IMR-90 (cell line): ENCODE results near the gene WWC1. TPM values are rescaled to one million over a fixed set of nuclear protein-coding genes. Genes with fewer than 3 reads are reported as not detected.

Experiments used
- ATAC-seq: fragments of 200-7000 bp; cut with Tn5 transposase; 2 replicates; pipeline ENCODE4 v1.9.1; 2020; ENCODE audit warnings: low read depth, mild to moderate bottlenecking, moderate library complexity
- BruUV-seq: library from RNA; stranded (reverse); fragments of 400-500 nt; replicated peaks from 2 replicates; lab custom pipeline; 2021; lab: Mats Ljungman, UMichigan
- CTCF ChIA-PET: fragments of 300-600 bp; formaldehyde crosslinking; extraction: SDS; loops from one replicate; lab custom pipeline; 2021; ENCODE audit warnings: antibody characterized with exemption; lab: Yijun Ruan, JAX
- POLR2A ChIA-PET: fragments of 300-600 bp; sonication (Branson Sonifier 250); formaldehyde crosslinking; loops from one replicate; lab custom pipeline; 2022; ENCODE audit warnings: antibody characterized with exemption; ENCODE audit not compliant: unreplicated experiment; lab: Charles Lee
- DNase-seq: peaks from one replicate; pipeline ENCODE4 v3.0.0; 2013
- H2AFZ ChIP-seq: replicated peaks from 2 replicates; pipeline ENCODE3; 2013; ENCODE audit warnings: low read length, mild to moderate bottlenecking; ENCODE audit not compliant: poor library complexity
- H2AK5ac ChIP-seq: 2 replicates; pipeline ENCODE4 v1.6.1; 2013; ENCODE audit warnings: low read depth, low read length, inconsistent platforms
- H2AK9ac ChIP-seq: replicated peaks from 2 replicates; pipeline ENCODE3; 2013; ENCODE audit warnings: mild to moderate bottlenecking, low read depth, low read length, moderate library complexity; ENCODE audit not compliant: poor library complexity
- H2BK120ac ChIP-seq: 2 replicates; pipeline ENCODE4 v1.6.1; 2013; ENCODE audit warnings: low read depth, low read length, inconsistent platforms
- H2BK15ac ChIP-seq: 3 replicates; pipeline ENCODE4 v1.6.1; 2013; ENCODE audit warnings: low read depth, low read length, inconsistent platforms
- H2BK20ac ChIP-seq: 2 replicates; pipeline ENCODE4 v1.6.1; 2013; ENCODE audit warnings: low read depth, mild to moderate bottlenecking, inconsistent platforms, low read length, moderate library complexity
- H2BK5ac ChIP-seq: 2 replicates; pipeline ENCODE4 v1.6.1; 2013; ENCODE audit warnings: mild to moderate bottlenecking, low read depth, low read length, inconsistent platforms; ENCODE audit not compliant: poor library complexity, severe bottlenecking
- H3K14ac ChIP-seq: replicated peaks from 2 replicates; pipeline ENCODE4 v1.6.1; 2013; ENCODE audit warnings: low read depth, low read length, inconsistent platforms
- H3K18ac ChIP-seq: 2 replicates; pipeline ENCODE4 v1.6.1; 2013; ENCODE audit warnings: low read depth, low read length, control low read depth
- H3K23ac ChIP-seq: 2 replicates; pipeline ENCODE4 v1.6.1; 2013; ENCODE audit warnings: low read depth, low read length, inconsistent platforms
- H3K27ac ChIP-seq: 2 replicates; pipeline ENCODE4 v1.5.1; 2013; ENCODE audit warnings: mild to moderate bottlenecking, control low read depth, low read length; ENCODE audit not compliant: insufficient read depth
- H3K27me3 ChIP-seq: 2 replicates; pipeline ENCODE4 v1.6.1; 2013; ENCODE audit warnings: low read length; ENCODE audit not compliant: control insufficient read depth, insufficient read depth
- H3K36me3 ChIP-seq: 2 replicates; pipeline ENCODE4 v1.6.1; 2013; ENCODE audit warnings: low read length, mixed read lengths; ENCODE audit not compliant: control insufficient read depth, insufficient read depth
- H3K4ac ChIP-seq: 2 replicates; pipeline ENCODE4 v1.6.1; 2013; ENCODE audit warnings: low read depth, low read length, inconsistent platforms
- H3K4me1 ChIP-seq: 2 replicates; pipeline ENCODE4 v1.6.1; 2013; ENCODE audit warnings: low read length, mixed read lengths; ENCODE audit not compliant: control insufficient read depth, insufficient read depth
- H3K4me2 ChIP-seq: 2 replicates; pipeline ENCODE4 v1.6.1; 2013; ENCODE audit warnings: low read depth, mild to moderate bottlenecking, control low read depth, low read length, moderate library complexity
- H3K4me3 ChIP-seq: 2 replicates; pipeline ENCODE4 v1.5.1; 2013; ENCODE audit warnings: low read depth, mild to moderate bottlenecking, control low read depth, low read length, moderate library complexity; ENCODE audit not compliant: insufficient read depth
- H3K56ac ChIP-seq: 2 replicates; pipeline ENCODE4 v1.6.1; 2013; ENCODE audit warnings: low read length, inconsistent platforms; ENCODE audit not compliant: insufficient read depth; ENCODE audit errors: extremely low read depth
- H3K79me1 ChIP-seq, 2 experiments: 2 replicates each; pipeline ENCODE4 v1.6.1; 2013; ENCODE audit warnings: low read length in 2 of 2, inconsistent platforms in 1 of 2, low read depth in 1 of 2
- H3K9ac ChIP-seq: 2 replicates; pipeline ENCODE4 v1.6.1; 2013; ENCODE audit warnings: low read depth, low read length, control low read depth
- H3K9me1 ChIP-seq: 2 replicates; pipeline ENCODE4 v1.6.1; 2013; ENCODE audit warnings: low read length, inconsistent platforms; ENCODE audit not compliant: insufficient read depth
- H3K9me3 ChIP-seq: 2 replicates; pipeline ENCODE4 v1.6.1; 2013; ENCODE audit warnings: low read length; ENCODE audit not compliant: control insufficient read depth, insufficient read depth
- H4K20me1 ChIP-seq: 2 replicates; pipeline ENCODE4 v1.6.1; 2013; ENCODE audit warnings: low read length, inconsistent platforms; ENCODE audit not compliant: insufficient read depth
- H4K5ac ChIP-seq: 2 replicates; pipeline ENCODE4 v1.6.1; 2013; ENCODE audit warnings: mild to moderate bottlenecking, low read depth, low read length, control low read depth
- H4K8ac ChIP-seq, 2 experiments: 2 replicates each; pipeline ENCODE4 v1.6.1; 2013; ENCODE audit warnings: low read depth in 2 of 2, low read length in 2 of 2, control low read depth in 1 of 2, inconsistent platforms in 1 of 2
- H4K91ac ChIP-seq: 2 replicates; pipeline ENCODE4 v1.6.1; 2013; ENCODE audit warnings: low read depth, low read length, inconsistent platforms; ENCODE audit not compliant: insufficient read depth
- BHLHE40 ChIP-seq: fragments of 150-350 bp; IDR thresholded peaks from 2 replicates; pipeline ENCODE4 v1.6.1; 2016; ENCODE audit warnings: mild to moderate bottlenecking, low read depth, low read length
- CHD1 ChIP-seq: IDR thresholded peaks from 2 replicates; pipeline ENCODE4 v1.6.1; 2012; ENCODE audit warnings: low read depth, low read length, improper control_type of control experiment
- FOS ChIP-seq: fragments of 150-350 bp; IDR thresholded peaks from 2 replicates; pipeline ENCODE4 v1.6.1; 2016; ENCODE audit warnings: low read depth, low read length
- MAFK ChIP-seq: IDR thresholded peaks from 2 replicates; pipeline ENCODE4 v1.6.1; 2012; ENCODE audit warnings: low read depth, low read length, improper control_type of control experiment
- MAZ ChIP-seq: IDR thresholded peaks from 2 replicates; pipeline ENCODE4 v1.6.1; 2012; ENCODE audit warnings: low read depth, mild to moderate bottlenecking, low read length, improper control_type of control experiment, moderate library complexity, borderline replicate concordance
- MXI1 ChIP-seq: IDR thresholded peaks from 2 replicates; pipeline ENCODE4 v1.6.1; 2012; ENCODE audit warnings: low read depth, mild to moderate bottlenecking, low read length, moderate library complexity, borderline replicate concordance
- NFE2L2 ChIP-seq: fragments of 150-350 bp; IDR thresholded peaks from 2 replicates; pipeline ENCODE4 v1.6.1; 2016; ENCODE audit warnings: low read depth, mild to moderate bottlenecking, low read length
- RAD21 ChIP-seq: IDR thresholded peaks from 2 replicates; pipeline ENCODE4 v1.6.1; 2012; ENCODE audit warnings: low read length, improper control_type of control experiment
- RCOR1 ChIP-seq: IDR thresholded peaks from 2 replicates; pipeline ENCODE4 v1.6.1; 2012; ENCODE audit warnings: mild to moderate bottlenecking, low read length, improper control_type of control experiment; ENCODE audit not compliant: insufficient replicate concordance
- RFX5 ChIP-seq: IDR thresholded peaks from 2 replicates; pipeline ENCODE4 v1.8.0; 2012; ENCODE audit warnings: low read depth, mild to moderate bottlenecking, low read length, moderate library complexity
- SMC3 ChIP-seq: fragments of 150-350 bp; IDR thresholded peaks from 2 replicates; pipeline ENCODE4 v1.6.1; 2016; ENCODE audit warnings: low read depth, mild to moderate bottlenecking, antibody characterized with exemption, low read length, moderate library complexity
- WGBS, 2 experiments: methylation state at CpG; one replicate each; pipeline versions ENCODE4 v1.1.5 to v1.1.7; 2013; ENCODE audit warnings: missing lambda C conversion rate in 2 of 2; ENCODE audit not compliant: insufficient read length in 1 of 2; ENCODE audit errors: extremely low coverage in 2 of 2; 5-methylcytosine and 5-hydroxymethylcytosine counted together
- dilution Hi-C: fragments of 300-500 bp; cut with HindIII; formaldehyde crosslinking; loops from one replicate; pipeline ENCODE4 v1.14.3; 2018; ENCODE audit warnings: low sequenced_read_pairs; ENCODE audit not compliant: unreplicated experiment
- in situ Hi-C: fragments of 300-500 bp; cut with MboI; formaldehyde crosslinking; loops from 3 replicates; pipeline ENCODE4 v1.14.3; 2019; ENCODE audit warnings: low sequenced_read_pairs, inconsistent platforms, mixed read lengths
- intact Hi-C: fragments of 100-400 bp; cut with micrococcal nuclease; formaldehyde crosslinking; loops from 2 replicates; pipeline ENCODE4 v1.10.0; 2022
- polyA plus RNA-seq, 3 experiments: library from polyadenylated mRNA; depleted of rRNA; stranded (reverse); fragments of >200 nt; gene quantifications; 2 replicates each; pipeline ENCODE4 v1.2.3, GENCODE V29; 2012; ENCODE audit warnings: low replicate concordance in 1 of 3
- total RNA-seq: library from RNA; depleted of rRNA; stranded (reverse); fragments of >200 nt; gene quantifications from 2 replicates; pipeline ENCODE4 v1.2.3, GENCODE V29; 2012
- TF ChIP-seq, protein P1 (sequence below): conservative IDR thresholded peaks from 2 replicates; pipeline ENCODE4 v1.5.1; 2012; ENCODE audit warnings: mild to moderate bottlenecking, low read depth, low read length, improper control_type of control experiment
- TF ChIP-seq, protein P2 (sequence below): fragments of 150-350 bp; IDR thresholded peaks from 2 replicates; pipeline ENCODE4 v1.6.1; 2017; ENCODE audit warnings: mild to moderate bottlenecking, antibody characterized with exemption, low read length, low read depth
- TF ChIP-seq, protein P3 (sequence below): fragments of 150-350 bp; IDR thresholded peaks from 2 replicates; pipeline ENCODE4 v1.6.1; 2016; ENCODE audit warnings: low read depth, mild to moderate bottlenecking, low read length, moderate library complexity, borderline replicate concordance

WWC1 gene
- total and polyA plus RNA-seq, 2 of the 4 experiments (the other 2 are of a cell fraction): 9.1 to 10.3 TPM

DNA sequence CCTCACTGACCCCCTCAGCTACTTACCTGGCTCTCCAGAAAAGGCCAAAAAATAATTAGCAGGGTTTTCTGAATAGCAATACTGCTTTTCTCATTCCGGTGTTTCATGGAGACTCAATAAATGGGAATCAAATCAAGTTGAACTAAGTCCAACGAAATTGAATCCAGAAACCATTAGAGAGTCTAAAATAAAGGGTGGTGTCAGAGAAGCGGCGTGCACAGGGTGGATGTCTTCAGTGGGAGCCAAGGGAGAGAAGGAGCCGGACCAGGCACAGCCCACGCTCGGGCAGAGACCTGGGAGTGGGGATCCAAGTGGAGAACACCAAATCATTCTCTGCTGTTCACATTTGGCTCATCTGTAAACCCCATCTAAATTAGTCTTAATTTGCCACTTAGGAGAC lies 40.2 kb upstream of the WWC1 start:
- Histone ChIP-seq H2BK20ac (no peak overlapping the region), H4K5ac (no peak overlapping the region), H3K18ac (no peak overlapping the region), H3K14ac (no peak overlapping the region), H3K4me2 (no peak overlapping the region), H4K91ac (no peak overlapping the region), H3K4me3 (no peak overlapping the region), H3K27me3 (0 out of 2 replicates have a peak, but pooled peaks cover 2% of the 10 kb centered on the region), H2AK5ac (no peak overlapping the region), H3K9me3 (no peaks in the 10 kb centered on the region; the same call in 1 of the 2 replicates), H2AK9ac (no peak overlapping the region), H3K23ac (no peak overlapping the region), H4K8ac (no peak overlapping the region), H3K9ac (no peak overlapping the region), H3K56ac (no peak overlapping the region), H4K20me1 (no peaks in the 10 kb centered on the region), H3K27ac (no peak overlapping the region), H3K36me3 (no peaks in the 10 kb centered on the region), H3K9me1 (no peaks in the 10 kb centered on the region), H2BK120ac (no peak overlapping the region), H2BK15ac (no peak overlapping the region), H2AFZ (no peak overlapping the region), H3K4ac (no peak overlapping the region), H3K79me1 (no peaks in the 10 kb centered on the region), H2BK5ac (no peak overlapping the region), H3K4me1 (no peaks in the 10 kb centered on the region)
- intact Hi-C loops: no loop called here
- WGBS, 2 experiments: no CpG with 5 or more reads among the region's 7 CpGs
- TF ChIP-seq, protein P1, sequence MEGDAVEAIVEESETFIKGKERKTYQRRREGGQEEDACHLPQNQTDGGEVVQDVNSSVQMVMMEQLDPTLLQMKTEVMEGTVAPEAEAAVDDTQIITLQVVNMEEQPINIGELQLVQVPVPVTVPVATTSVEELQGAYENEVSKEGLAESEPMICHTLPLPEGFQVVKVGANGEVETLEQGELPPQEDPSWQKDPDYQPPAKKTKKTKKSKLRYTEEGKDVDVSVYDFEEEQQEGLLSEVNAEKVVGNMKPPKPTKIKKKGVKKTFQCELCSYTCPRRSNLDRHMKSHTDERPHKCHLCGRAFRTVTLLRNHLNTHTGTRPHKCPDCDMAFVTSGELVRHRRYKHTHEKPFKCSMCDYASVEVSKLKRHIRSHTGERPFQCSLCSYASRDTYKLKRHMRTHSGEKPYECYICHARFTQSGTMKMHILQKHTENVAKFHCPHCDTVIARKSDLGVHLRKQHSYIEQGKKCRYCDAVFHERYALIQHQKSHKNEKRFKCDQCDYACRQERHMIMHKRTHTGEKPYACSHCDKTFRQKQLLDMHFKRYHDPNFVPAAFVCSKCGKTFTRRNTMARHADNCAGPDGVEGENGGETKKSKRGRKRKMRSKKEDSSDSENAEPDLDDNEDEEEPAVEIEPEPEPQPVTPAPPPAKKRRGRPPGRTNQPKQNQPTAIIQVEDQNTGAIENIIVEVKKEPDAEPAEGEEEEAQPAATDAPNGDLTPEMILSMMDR: no peak
- TF ChIP-seq MAFK: no peak
- TF ChIP-seq NFE2L2: no peak
- no peak for TF ChIP-seq BHLHE40
- TF ChIP-seq SMC3: no peak
- no peak for TF ChIP-seq MAZ
- TF ChIP-seq FOS: no peak
- TF ChIP-seq RAD21: no peak
- TF ChIP-seq, protein P2, sequence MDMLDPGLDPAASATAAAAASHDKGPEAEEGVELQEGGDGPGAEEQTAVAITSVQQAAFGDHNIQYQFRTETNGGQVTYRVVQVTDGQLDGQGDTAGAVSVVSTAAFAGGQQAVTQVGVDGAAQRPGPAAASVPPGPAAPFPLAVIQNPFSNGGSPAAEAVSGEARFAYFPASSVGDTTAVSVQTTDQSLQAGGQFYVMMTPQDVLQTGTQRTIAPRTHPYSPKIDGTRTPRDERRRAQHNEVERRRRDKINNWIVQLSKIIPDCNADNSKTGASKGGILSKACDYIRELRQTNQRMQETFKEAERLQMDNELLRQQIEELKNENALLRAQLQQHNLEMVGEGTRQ: no peak
- TF ChIP-seq, protein P3, sequence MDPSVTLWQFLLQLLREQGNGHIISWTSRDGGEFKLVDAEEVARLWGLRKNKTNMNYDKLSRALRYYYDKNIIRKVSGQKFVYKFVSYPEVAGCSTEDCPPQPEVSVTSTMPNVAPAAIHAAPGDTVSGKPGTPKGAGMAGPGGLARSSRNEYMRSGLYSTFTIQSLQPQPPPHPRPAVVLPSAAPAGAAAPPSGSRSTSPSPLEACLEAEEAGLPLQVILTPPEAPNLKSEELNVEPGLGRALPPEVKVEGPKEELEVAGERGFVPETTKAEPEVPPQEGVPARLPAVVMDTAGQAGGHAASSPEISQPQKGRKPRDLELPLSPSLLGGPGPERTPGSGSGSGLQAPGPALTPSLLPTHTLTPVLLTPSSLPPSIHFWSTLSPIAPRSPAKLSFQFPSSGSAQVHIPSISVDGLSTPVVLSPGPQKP: no peak
- TF ChIP-seq MXI1: no peak
- TF ChIP-seq RFX5: no peak
- no peak for TF ChIP-seq RCOR1
- no peak for TF ChIP-seq CHD1
- dilution Hi-C loops: no loop called here
- in situ Hi-C loops: loop anchor here (25.0 kb wide), 2 partner anchors 561 to 1036 kb away; no protein-coding TSS in a partner anchor
- POLR2A ChIA-PET: no interaction called here
- CTCF ChIA-PET: no interaction called here
- DNase-seq (no peak), ATAC-seq (no peak)
- BruUV-seq: no TSS peak
